Measurements from ENCODE around the gene NRXN3. TPM values are rescaled to one million over a fixed set of nuclear protein-coding genes. Genes with fewer than 3 reads are reported as not detected.

Gene NRXN3
- total and polyA plus RNA-seq, 2 of the 4 experiments (the other 2 are of a cell fraction): 4.8 to 25.1 TPM

- no peak overlapping the region for H2BK15ac ChIP-seq (ENCODE audit: low read depth, low read length)
- dilution Hi-C loops (cut with HindIII; ENCODE audit: low sequenced_read_pairs, unreplicated experiment) (no loop called here), intact Hi-C loops (cut with micrococcal nuclease) (no loop called here), in situ Hi-C loops (cut with MboI; ENCODE audit: low sequenced_read_pairs) (no loop called here)
- H3K27me3 ChIP-seq (ENCODE audit: control insufficient read depth, insufficient read depth, low read length): no peaks in the 10 kb centered on the region
- TF ChIP-seq CHD1 (IDR thresholded peaks at IDR 0.05; ENCODE audit: low read depth, low read length) (no peak), CEBPB (IDR thresholded peaks at IDR 0.05; ENCODE audit: low read depth, low read length) (peak; percentile 74)
- POLR2A ChIA-PET (ENCODE audit: unreplicated experiment): no interaction called here
- H3K27ac ChIP-seq (ENCODE audit: insufficient read depth, low read length): no peak overlapping the region
- no peaks in the 10 kb centered on the region for H3K36me3 ChIP-seq (ENCODE audit: control insufficient read depth, insufficient read depth, low read length)
- H4K5ac ChIP-seq (ENCODE audit: low read depth, low read length): no peak overlapping the region
- peaks cover 26% of the 10 kb centered on the region for H3K9me3 ChIP-seq (ENCODE audit: control insufficient read depth, insufficient read depth, low read length)
- BruUV-seq (replicated peaks): no TSS peak
- no peak overlapping the region for H3K4ac ChIP-seq (ENCODE audit: low read depth, low read length)
- no peaks in the 10 kb centered on the region for H3K79me1 ChIP-seq (ENCODE audit: low read depth in 1 of 2, low read length in 2 of 2)
- no peak overlapping the region for H2BK20ac ChIP-seq (ENCODE audit: low read depth, low read length)
- H3K4me1 ChIP-seq (ENCODE audit: control insufficient read depth, insufficient read depth, low read length): no peaks in the 10 kb centered on the region
- no peak overlapping the region for H3K4me2 ChIP-seq (ENCODE audit: low read depth, low read length)
- no peak overlapping the region for H3K14ac ChIP-seq (replicated peaks; ENCODE audit: low read depth, low read length)
- no peak overlapping the region for H3K18ac ChIP-seq (ENCODE audit: low read depth, low read length)
- no peaks in the 10 kb centered on the region for H3K9me1 ChIP-seq (ENCODE audit: insufficient read depth, low read length)
- no CpG with 5 or more reads among the region's 1 CpG for WGBS, 2 experiments (ENCODE audit: extremely low coverage in 2 of 2, insufficient read length in 1 of 2)
- H2AK9ac ChIP-seq (replicated peaks; ENCODE audit: low read depth, low read length, poor library complexity): no peak overlapping the region
- DNase-seq (no peak), ATAC-seq (ENCODE audit: low read depth) (no peak)
- H2BK5ac ChIP-seq (ENCODE audit: low read depth, low read length, poor library complexity, severe bottlenecking): no peak overlapping the region
- H3K23ac ChIP-seq (ENCODE audit: low read depth, low read length): no peak overlapping the region
- H3K56ac ChIP-seq (ENCODE audit: extremely low read depth, insufficient read depth, low read length): no peak overlapping the region
- H4K8ac ChIP-seq (ENCODE audit: low read depth in 2 of 2, low read length in 2 of 2): no peak overlapping the region
- H2BK120ac ChIP-seq (ENCODE audit: low read depth, low read length): no peak overlapping the region
- no peak overlapping the region for H2AFZ ChIP-seq (replicated peaks; ENCODE audit: low read length, poor library complexity)
- H3K9ac ChIP-seq (ENCODE audit: low read depth, low read length): no peak overlapping the region
- no peaks in the 10 kb centered on the region for H4K20me1 ChIP-seq (ENCODE audit: insufficient read depth, low read length)
- H2AK5ac ChIP-seq (ENCODE audit: low read depth, low read length): no peak overlapping the region
- H3K4me3 ChIP-seq (ENCODE audit: insufficient read depth, low read depth, low read length): no peak overlapping the region
- no peak overlapping the region for H4K91ac ChIP-seq (ENCODE audit: insufficient read depth, low read depth, low read length)
- CTCF ChIA-PET: no interaction called here
Observed at GRCh38 chr14:78324353-78324752, 154.2 kb downstream of the NRXN3 start.

Data from IMR-90 (cell line).